Activated CD4-positive, alpha-beta T cell treated with anti-CD3 and anti-CD28 coated beads for 24 hours (primary cell): ENCODE measurements around the gene NAPB.
"Not testable (repeated sequence)": the region's sequence is repeated elsewhere in the genome, so short reads cannot be mapped to it uniquely, and the experiment has no call there.

ENCODE experiments used
- DNase-seq, 2 donors: peaks; one replicate each; pipeline ENCODE4 v3.0.0-alpha.2; 2020; ENCODE audit warnings: low read depth in 2 of 2

Gene NAPB

GRCh38 chr20:23420943-23421931, at the start of gene NAPB:
NAPB (minus strand) TSS chr20:23421488; CDS start chr20:23421402, 86 bp downstream.
- DNase-seq = peak; percentile 88 to 89

GRCh38 chr20:23466961-23467360, 45.7 kb upstream of the NAPB start:
- DNase-seq = not testable (repeated sequence)

- no peak for DNase-seq
These were observed 39.9 kb upstream of the NAPB start for GRCh38 chr20:23461180-23461579.

DNA sequence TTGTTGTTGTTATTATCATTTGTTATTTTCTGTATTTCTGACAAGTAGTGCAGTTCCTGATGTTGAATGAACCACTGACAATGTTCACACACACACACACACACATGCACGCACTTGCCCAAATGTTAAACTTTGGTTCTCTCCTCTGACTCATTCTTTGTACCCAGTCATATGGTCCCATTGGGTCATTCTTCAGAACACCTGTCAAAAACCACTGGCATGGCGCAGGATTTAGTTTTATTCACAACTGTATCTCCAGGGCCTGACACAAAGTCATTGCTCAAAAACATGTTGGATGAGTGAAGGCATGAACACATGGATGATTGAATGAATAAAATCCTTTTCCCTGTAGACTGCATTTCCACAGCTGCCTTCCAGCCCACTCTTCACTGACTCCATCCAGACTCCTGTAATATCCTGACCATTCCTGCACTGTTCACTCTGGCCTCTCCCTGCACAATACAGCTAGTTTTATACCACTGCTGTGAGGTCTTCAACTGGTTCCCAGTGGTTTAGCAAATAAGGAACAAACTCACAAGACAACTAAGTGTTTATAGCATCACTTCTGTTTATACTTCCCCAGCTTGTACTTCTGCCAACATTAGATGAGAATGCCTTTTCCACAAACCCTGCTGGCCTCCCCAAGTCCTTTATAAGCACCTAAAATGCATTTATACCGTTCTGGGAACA, 38.3 kb upstream of the NAPB start:
- DNase-seq = no peak

DNA sequence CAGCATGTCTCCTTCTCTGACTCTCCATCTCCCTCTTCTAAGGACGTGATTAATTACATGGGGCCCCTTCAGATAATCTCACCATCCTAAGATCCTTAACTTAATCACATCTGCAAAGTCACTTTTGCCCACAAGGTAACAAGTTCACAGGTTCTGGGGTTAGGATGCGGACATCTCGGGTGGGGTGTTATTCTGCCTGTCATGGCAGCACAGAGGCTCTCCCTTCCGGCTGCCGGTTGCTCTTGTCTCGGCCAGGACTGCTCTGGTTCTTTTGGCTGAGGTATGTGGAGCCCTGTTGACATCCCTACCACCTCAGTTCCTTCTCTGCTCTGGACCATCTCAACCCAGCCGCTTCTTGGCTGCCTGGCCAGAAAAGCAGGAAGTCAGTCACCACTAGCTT, 35.6 kb upstream of the NAPB start:
- no peak for DNase-seq

DNA sequence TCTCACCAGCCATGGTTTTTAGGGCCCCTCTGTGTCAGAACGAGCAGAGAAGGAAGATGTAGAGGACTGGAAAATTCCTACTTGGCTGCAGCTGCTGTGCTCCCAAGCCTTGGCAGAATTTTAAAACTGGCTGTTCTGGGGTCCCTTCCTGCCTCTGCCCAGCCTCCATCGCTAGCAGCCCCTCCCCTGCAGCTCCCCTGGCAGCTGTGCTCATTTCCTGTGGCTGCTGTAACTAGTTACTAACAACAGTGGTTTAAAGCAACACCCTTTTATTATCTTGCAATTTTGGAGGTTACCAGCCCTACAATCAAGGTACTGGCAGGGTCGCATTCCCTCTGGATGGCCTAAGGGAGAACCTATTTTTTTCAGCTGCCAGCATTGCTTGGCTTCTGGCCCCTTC, 35.1 kb upstream of the NAPB start:
- DNase-seq = no peak

DNA sequence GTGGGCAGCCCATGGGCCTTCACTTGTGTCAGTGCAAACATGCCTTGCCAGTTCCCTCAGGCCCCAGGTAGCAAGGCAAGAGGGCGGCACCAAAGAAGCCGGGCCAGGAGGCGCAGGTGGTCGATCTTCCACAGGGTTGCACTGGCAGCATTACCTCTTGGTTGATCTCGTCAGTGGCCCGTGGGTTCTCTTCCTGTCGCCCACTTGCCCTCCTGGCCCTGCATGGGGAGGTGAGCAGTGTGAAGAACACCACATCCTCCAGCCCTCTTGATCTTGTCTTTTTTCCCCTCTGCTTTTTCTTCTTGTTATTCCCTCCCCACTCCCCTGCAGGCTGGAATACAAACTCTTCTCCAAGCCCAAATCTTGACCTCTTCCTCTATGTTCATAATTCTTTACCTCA, 34.4 kb upstream of the NAPB start:
- no peak for DNase-seq

- DNase-seq = no peak
These were observed 33.5 kb upstream of the NAPB start for GRCh38 chr20:23454816-23455215.

DNA sequence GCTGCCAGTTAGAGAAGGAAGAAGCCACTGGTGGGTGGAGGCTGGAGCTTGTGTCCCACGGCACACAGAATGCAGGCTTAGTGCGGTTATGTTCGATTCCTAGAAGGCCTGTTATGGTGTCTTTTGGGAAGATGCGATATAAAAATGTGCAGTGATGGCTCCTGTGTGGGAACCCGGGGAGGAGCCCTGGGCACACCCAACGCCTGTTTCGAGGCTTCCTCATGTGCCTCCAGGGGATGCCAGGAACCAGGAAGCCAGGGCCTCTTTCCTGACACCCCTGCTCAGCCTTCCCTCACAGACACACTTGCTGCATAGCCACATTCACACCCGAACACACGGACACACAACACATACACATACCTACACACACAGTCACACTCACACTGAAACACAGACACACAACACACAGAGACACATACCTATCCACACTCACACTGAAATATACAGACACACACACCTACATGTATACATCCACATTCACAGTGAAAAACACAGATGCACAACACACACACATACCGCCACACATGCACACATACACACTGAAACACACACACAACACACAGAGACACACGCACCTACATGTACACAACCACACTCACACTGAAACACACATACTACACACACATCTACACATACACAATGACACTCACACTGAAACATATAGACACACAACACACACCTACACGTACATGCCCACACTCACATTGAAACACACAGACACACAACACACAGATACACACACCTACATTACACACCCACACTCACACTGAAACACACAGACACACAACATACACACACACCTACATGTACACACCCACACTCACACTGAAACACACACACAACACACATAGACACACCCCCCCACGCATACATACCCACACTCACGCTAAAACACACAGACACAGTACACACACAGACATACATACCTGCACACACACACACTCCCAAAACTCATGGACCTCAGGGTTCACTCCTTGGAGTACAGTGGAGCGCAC, 32.6 kb upstream of the NAPB start:
- no peak for DNase-seq

- no peak for DNase-seq
These were observed 31.5 kb upstream of the NAPB start, which contains the start of gene CST11 for GRCh38 chr20:23452776-23453175. CST11 (minus strand) TSS chr20:23452876; CDS start chr20:23452811, 65 bp downstream.

- DNase-seq = no peak
These were observed 30.7 kb upstream of the NAPB start for GRCh38 chr20:23451956-23452487.

GRCh38 chr20:23450877-23451276, 29.6 kb upstream of the NAPB start:
- DNase-seq = no peak

DNA sequence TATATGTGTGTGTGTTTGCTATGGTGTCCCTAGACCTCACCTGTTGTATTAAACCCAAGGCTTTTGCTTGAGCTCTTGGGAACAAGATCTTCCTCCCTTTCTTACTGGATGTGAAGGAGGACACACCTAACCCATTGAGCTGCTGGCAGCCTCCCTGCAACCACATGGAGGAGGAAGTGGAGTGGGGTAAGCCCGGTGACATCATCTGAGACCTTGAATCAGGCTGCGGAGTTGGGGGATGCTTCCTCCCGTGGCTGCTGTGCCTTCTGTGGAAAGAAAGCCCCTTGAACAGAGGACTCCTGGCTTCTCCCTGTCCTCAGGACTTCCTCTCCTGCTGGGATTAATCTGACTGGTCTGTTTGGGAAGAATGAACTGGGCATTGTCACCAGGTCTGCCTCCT, 28.1 kb upstream of the NAPB start:
- DNase-seq = no peak

DNA sequence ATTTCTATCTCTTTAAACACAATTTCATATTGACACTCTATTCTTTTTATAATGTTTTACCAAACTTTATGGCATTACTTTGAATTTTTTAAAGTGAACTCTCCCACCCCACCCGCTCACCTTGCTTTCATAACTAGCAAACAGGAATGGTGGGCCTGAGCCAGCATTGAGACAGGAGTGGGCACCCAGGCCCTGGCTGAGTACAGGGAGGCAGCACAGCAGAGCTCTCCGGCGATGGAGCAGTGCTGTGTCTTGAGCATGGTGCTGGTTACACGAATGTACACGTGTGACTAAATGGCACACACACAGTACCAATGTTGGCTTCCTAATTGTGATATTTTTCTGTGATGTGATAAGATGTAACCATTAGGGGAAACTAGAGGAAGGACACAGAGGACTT, 26.9 kb upstream of the NAPB start:
- DNase-seq = no peak

- DNase-seq = peak in 1 of 2 donors; percentile 9
These were observed 25.2 kb upstream of the NAPB start for GRCh38 chr20:23446505-23446904.

GRCh38 chr20:23445596-23446217, 24.4 kb upstream of the NAPB start:
- DNase-seq = no peak

- DNase-seq = no peak
These were observed 23.6 kb upstream of the NAPB start for GRCh38 chr20:23444859-23445258.

DNA sequence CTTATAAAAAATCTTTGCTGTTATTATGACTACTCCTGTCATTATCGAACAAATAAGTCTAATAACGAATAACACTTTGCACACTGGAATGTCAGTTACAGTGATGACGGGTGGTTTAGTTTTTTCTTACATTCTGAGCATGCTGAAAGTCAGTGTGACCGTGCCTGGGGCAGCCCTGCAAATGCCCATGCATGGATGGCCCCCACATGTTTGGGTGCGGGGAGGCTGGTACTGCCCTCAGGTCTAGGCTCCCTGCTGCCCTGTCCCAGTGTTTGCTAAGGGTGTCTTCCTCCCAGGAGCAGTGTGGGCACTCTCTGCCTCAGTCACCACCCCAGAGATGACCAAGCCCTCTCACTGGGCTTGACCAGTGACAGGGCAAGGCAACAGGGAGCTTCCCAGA, 21.1 kb upstream of the NAPB start:
- DNase-seq = no peak

- peak; percentile 40 to 46 for DNase-seq
These were observed 20.6 kb upstream of the NAPB start for GRCh38 chr20:23441850-23442313.

GRCh38 chr20:23440004-23440403, 18.7 kb upstream of the NAPB start:
- no peak for DNase-seq

DNA sequence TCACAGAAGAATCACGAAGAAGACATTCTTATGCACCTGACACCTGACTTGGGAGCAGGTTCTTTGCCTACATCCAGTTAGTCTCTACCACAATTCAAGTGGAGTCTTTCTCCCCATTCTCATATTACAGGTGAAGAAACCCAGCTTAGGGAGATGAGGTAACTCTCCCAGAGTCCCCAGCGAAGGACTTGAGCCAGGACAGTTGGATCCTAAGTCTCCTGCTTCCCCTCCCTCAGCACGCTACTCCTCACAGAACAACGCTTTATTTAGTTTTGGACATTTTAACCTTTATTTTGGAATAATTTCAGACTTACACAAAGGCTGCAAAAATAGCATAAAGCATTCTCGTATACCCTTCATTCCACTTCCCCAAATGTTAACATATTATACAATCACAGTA, 17.4 kb upstream of the NAPB start:
- no peak for DNase-seq
